ENCODE data around the gene BCL2L1.

BCL2L1 gene

DNA sequence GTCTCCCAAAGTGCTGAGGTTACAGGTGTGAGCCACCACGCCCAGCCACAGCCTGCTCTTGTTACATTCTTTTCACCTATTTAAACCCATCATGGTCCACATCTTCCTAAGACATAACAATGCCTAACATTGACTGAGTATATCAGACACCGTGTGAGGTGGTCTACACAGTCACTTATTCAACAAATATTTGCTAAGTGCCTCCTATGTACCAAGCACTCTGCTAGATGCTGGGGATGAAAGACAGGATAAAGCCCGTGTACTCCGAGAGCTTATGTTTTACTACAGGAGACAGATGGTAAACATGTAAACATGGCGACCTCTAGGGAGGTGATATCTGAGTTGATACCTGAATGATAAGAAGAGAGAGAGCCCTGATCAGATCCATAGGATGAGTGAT, 12.7 kb downstream of the BCL2L1 start:
- DNase-seq (ENCODE audit: low read depth, low spot score): no peak

GRCh38 chr20:31708736-31709534, 13.7 kb downstream of the BCL2L1 start:
- DNase-seq (ENCODE audit: low read depth, low spot score): no peak

GRCh38 chr20:31707994-31708735, 14.5 kb downstream of the BCL2L1 start:
- DNase-seq (ENCODE audit: low read depth, low spot score): no peak

DNA sequence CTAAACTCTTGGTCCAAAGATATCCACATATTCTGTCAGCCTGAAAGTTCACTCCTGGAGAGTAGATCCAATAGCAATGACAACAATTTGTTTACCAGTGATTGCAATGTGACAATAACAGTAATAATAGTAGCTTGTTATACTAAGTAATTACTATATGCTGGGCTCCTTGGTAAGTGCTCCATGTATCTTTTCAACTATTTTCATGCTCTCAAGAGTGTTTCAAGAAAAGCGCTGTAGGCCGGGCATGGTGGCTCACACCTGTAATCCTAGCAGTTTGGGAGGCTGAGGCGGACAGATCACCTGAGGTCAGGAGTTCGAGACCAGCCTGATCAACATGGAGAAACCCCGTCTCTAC, 15.4 kb downstream of the BCL2L1 start:
- no peak for DNase-seq (ENCODE audit: low read depth, low spot score)

GRCh38 chr20:31706607-31707257, 15.9 kb downstream of the BCL2L1 start:
- no peak for DNase-seq (ENCODE audit: low read depth, low spot score)

DNA sequence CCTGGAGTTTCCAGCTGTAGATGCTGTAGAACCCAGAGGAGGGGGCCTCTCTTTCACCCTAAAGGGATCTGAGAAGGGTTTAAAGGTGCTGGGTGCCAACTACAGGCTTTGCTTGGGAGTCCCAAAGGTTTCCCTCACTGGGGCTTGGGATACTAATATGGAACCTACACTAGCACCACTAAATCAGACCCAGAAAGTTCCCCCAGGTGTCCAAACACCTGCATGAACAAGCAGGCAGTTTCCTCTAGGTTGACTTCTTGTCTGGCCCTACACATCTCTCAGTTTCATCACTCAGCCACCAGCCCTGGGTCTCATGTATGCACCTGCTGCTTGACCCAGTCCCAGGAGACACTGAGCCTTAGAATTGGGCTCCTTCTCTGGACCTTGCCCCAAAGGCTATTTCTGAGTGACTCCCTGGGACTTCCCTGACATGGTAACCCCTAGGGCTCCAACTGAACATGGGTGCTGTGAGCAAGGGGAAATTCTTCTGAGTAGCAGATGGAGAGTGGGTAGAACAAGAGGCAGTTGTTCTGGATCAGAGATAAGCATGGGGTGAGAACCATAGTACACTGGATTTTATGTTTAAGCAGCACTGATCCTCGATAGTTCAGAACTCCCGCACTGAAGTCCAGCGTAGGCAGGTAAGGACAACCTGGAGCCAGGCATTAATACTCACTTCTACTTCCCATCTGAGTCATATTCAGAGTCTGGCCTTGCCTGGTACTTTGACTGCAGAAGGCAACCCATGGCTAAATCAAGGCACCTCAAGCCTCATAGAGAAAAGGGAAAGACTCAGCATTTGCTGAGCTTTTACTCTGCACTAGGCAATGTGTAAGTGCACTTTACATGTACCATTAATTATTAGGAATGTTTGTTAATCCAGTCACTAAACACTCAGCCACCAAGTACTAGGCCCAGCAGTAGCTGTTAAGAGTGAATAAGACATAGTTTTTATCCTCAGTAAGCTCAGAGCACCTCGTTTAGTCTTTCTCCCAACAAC, 16.8 kb downstream of the BCL2L1 start:
- DNase-seq (ENCODE audit: low read depth, low spot score): no peak

DNA sequence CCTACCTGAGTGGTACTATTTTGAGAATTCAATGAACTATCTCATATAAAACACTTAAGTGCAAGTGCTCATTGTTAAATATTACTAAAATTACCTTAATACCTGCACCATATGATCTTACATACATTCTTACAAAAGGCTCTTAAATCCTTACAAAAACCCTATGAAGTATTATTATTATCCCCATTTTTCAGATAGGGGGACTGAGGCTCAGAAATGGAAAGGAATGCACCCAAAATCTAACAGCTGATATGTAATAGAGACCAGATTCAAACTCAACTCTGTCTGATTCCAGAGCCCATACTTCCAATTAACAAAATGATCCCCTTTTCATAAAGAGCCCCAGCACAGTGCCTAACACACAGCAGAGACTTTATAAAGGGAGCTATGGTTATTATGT, 17.5 kb downstream of the BCL2L1 start:
- no peak for DNase-seq (ENCODE audit: low read depth, low spot score)

- peak; percentile 95 for DNase-seq (ENCODE audit: low read depth, low spot score)
These were observed 18.2 kb downstream of the BCL2L1 start for GRCh38 chr20:31704225-31705119.

- no peak for DNase-seq (ENCODE audit: low read depth, low spot score)
These were observed 21.1 kb downstream of the BCL2L1 start for GRCh38 chr20:31701591-31701990.

- DNase-seq (ENCODE audit: low read depth, low spot score): no peak
These were observed 21.9 kb downstream of the BCL2L1 start for GRCh38 chr20:31700747-31701146.

GRCh38 chr20:31699801-31700728, 22.6 kb downstream of the BCL2L1 start:
- DNase-seq (ENCODE audit: low read depth, low spot score): no peak

DNA sequence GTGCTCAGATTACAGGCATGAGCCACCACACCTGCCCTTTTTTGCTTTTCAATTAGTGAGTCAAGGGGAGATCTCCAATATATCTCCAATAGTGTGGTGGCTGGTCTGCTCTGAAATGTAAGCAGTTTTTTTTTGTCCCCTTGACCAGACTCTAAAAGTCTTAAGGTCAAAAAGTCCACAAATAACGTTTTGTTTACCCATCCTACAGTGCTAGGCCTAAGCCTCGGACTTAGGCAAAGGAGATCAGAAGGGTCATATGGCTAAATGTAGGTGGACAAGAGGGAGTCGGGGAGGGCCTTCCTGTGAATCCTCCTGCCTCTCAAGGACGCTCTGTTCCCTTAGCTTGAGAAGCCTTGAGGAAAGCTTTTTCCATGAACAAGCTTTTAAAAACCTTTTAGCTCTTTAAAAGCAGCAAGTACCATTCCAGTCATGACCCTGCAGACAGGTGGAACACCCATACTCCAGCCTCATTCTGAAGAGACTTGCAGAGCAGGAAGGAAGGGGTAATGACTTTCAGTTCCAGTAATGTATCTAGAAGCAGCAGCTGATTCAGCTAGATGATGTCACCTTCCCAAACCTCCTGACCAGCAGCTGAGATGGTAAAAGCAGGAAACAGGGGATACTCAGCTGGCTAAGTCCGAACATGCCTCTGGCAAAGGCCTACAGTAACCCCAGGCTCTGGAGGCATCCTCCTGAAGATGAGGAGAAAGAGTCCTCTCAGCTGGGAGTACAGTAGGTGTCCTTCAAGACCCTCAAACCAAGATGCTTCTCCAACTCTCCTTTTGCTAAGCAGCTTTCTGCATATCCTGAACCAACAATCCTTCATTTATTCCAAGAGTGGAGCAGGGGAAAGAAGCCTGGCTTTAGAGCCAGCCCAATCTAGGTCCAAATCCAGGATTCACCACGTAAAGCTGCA, 23.6 kb downstream of the BCL2L1 start:
- DNase-seq (ENCODE audit: low read depth, low spot score): peak; percentile 92

DNA sequence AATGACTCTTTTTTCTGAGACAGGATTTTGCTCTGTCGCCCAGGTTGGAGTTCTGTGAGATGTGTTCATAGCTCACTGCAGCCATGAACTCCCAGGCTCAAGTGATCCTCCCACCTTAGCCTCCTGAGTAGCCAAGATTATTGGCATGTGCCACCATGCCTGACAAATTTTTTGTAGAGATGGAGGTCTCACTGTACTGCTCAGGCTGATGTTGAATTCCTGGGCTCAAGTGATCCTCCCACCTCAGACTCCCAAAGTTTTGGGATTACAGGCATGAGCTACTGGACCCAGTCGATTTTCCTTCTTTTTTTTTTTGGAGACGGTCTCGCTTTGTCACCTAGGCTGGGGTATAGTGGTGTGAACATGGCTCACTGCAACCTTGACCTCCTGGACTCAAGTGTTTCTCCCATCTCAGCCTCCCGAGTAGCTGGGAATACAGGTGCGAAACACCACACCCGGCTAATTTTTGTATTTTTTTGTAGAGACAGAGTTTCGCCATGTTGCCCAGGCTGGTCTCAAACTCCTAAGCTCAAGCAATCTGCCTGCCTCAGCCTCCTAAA, 24.3 kb downstream of the BCL2L1 start:
- DNase-seq (ENCODE audit: low read depth, low spot score): no peak

GRCh38 chr20:31695849-31696804, 26.5 kb downstream of the BCL2L1 start:
- peak; percentile 59 for DNase-seq (ENCODE audit: low read depth, low spot score)

GRCh38 chr20:31694842-31695593, 27.6 kb downstream of the BCL2L1 start:
- DNase-seq (ENCODE audit: low read depth, low spot score): no peak

All from astrocyte of the hippocampus (primary cell).